Esophagus (tissue), 2 donors: ENCODE data around the gene PDZD2. TPM values are rescaled to one million over a fixed set of nuclear protein-coding genes. Genes with fewer than 3 reads are reported as not detected.
A peak's percentile ranks its signal among the peaks of the same experiment; 100 is the strongest.
"Not testable (repeated sequence)": the region's sequence is repeated elsewhere in the genome, so short reads cannot be mapped to it uniquely, and the experiment has no call there.

Experiments
- H3K27ac ChIP-seq, 2 donors: one replicate each; pipeline ENCODE4 v1.5.1; 2013; ENCODE audit warnings: low read depth in 2 of 2, mild to moderate bottlenecking in 2 of 2, inconsistent platforms in 1 of 2, low read length in 1 of 2, moderate library complexity in 1 of 2
- H3K27me3 ChIP-seq, 2 donors: one replicate each; pipeline ENCODE4 v1.6.1; 2013; ENCODE audit warnings: low read length in 2 of 2, control low read depth in 1 of 2, mild to moderate bottlenecking in 1 of 2; ENCODE audit not compliant: insufficient read depth in 2 of 2, control insufficient read depth in 1 of 2
- H3K36me3 ChIP-seq, 2 donors: one replicate each; pipeline ENCODE4 v1.6.1; 2013; ENCODE audit warnings: low read length in 1 of 2; ENCODE audit not compliant: control insufficient read depth in 2 of 2, insufficient read depth in 2 of 2
- H3K4me1 ChIP-seq, 2 donors: one replicate each; pipeline ENCODE4 v1.6.1; 2013; ENCODE audit warnings: low read length in 1 of 2; ENCODE audit not compliant: control insufficient read depth in 2 of 2, insufficient read depth in 2 of 2
- H3K4me3 ChIP-seq, 2 donors: one replicate each; pipeline ENCODE4 v1.5.1; 2013; ENCODE audit warnings: low read length in 2 of 2, mild to moderate bottlenecking in 2 of 2, low read depth in 1 of 2, moderate library complexity in 1 of 2
- H3K9me3 ChIP-seq, 2 donors: one replicate each; pipeline ENCODE4 v1.6.1; 2013; ENCODE audit warnings: mild to moderate bottlenecking in 2 of 2, low read depth in 1 of 2, low read length in 1 of 2, moderate library complexity in 1 of 2; ENCODE audit not compliant: control insufficient read depth in 2 of 2, insufficient read depth in 1 of 2
- WGBS, 2 donors: extraction: QIAGEN DNeasy Blood & Tissue Kit; methylation state at CpG; one replicate each; pipeline ENCODE4 v1.1.7; 2013; 5-methylcytosine and 5-hydroxymethylcytosine counted together
- polyA plus RNA-seq, 2 donors: library from polyadenylated mRNA; stranded (reverse); fragments of 200-250 nt; gene quantifications; one replicate each; pipeline ENCODE4 v1.2.3, GENCODE V29; 2013
- donor health status: healthy with polysubstance abuse.
- donor health status: Bipolar disorder and iron deficiency.

Gene PDZD2
- polyA plus RNA-seq, 2 donors: 6.6 to 15.3 TPM

- WGBS, 2 donors: 91 to 93% methylated on average over 10 to 11 of the region's 11 CpGs
- Histone ChIP-seq H3K27ac (no peak overlapping the region), H3K4me1 (no peaks in the 10 kb centered on the region)
These were observed 362.4 kb downstream of the PDZD2 start for GRCh38 chr5:32001284-32001683.

DNA sequence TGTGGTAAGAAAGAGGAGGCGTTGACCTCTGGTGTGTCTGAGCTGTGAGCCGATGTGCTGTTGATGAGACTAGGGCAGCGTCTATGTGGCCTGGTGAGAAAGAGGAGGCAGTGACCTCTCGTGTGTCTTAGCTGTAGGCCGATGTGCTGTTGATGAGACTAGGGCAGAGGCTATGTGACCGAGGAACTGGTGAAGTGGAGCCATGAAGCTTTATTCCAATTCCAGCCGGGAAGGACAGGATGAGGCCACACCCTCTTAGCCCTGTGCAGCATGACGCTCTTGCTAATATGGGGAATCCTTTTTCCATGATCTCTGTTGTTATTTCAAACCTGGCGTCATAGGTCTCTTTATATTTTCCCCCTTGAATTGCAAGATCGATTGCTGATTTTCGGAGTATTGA, 362.8 kb downstream of the PDZD2 start:
- no peaks in the 10 kb centered on the region for H3K27me3 ChIP-seq
- no peak overlapping the region for H3K4me3 ChIP-seq
- 84 to 85% methylated on average over 11 of the region's 11 CpGs for WGBS, 2 donors
- peaks cover 0 to 2% of the 10 kb centered on the region in 2 donors for H3K36me3 ChIP-seq
- H3K4me1 ChIP-seq: no peaks in the 10 kb centered on the region
- no peak overlapping the region for H3K27ac ChIP-seq
- no peaks in the 10 kb centered on the region for H3K9me3 ChIP-seq

More at GRCh38 chr5:32001284-32001683, 362.4 kb downstream of the PDZD2 start:
- Histone ChIP-seq H3K4me3 (no peak overlapping the region), H3K36me3 (peaks cover 0 to 2% of the 10 kb centered on the region in 2 donors), H3K27me3 (no peaks in the 10 kb centered on the region), H3K9me3 (no peaks in the 10 kb centered on the region)

GRCh38 chr5:32002755-32003154, 363.8 kb downstream of the PDZD2 start:
- peaks cover 0 to 2% of the 10 kb centered on the region in 2 donors for H3K36me3 ChIP-seq
- no peaks in the 10 kb centered on the region for H3K27me3 ChIP-seq
- H3K4me3 ChIP-seq: no peak overlapping the region
- 44 to 63% methylated on average over 2 to 3 of the region's 3 CpGs for WGBS, 2 donors
- no peaks in the 10 kb centered on the region for H3K4me1 ChIP-seq
- H3K27ac ChIP-seq: no peak overlapping the region
- H3K9me3 ChIP-seq: no peaks in the 10 kb centered on the region

DNA sequence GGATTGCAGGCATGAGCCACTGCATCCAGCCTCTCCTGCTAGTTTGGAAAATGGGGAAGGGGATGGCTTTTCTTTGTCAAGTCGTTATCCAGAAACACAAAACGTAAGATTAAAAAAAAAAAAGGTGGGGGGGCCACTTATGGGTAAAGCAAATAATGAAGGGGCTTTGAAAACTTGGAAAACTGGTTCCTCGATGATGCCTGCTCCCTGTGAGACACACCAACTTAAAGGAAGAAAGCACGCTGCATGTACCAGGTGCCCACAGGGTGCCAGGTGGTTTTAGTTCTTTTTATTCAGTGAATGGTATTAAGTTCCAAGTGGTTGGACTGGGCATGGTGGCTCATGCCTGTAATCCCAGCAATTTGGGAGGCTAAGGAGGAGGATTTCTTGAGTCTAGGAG, 365.1 kb downstream of the PDZD2 start:
- H3K27me3 ChIP-seq: no peaks in the 10 kb centered on the region
- WGBS, 2 donors: 43 to 62% methylated on average over 4 of the region's 4 CpGs
- H3K4me1 ChIP-seq: no peaks in the 10 kb centered on the region
- no peaks in the 10 kb centered on the region for H3K9me3 ChIP-seq
- H3K4me3 ChIP-seq: no peak overlapping the region
- H3K27ac ChIP-seq: no peak overlapping the region
- peaks cover 0 to 2% of the 10 kb centered on the region in 2 donors for H3K36me3 ChIP-seq

- no peak overlapping the region for H3K27ac ChIP-seq
- peaks cover 0 to 2% of the 10 kb centered on the region in 2 donors for H3K36me3 ChIP-seq
- no peaks in the 10 kb centered on the region for H3K27me3 ChIP-seq
- H3K9me3 ChIP-seq: no peaks in the 10 kb centered on the region
- H3K4me3 ChIP-seq: no peak overlapping the region
- whole genome bisulfite sequencing, 2 donors: 78 to 85% methylated on average over 3 of the region's 3 CpGs
- no peaks in the 10 kb centered on the region for H3K4me1 ChIP-seq
These were observed 365.5 kb downstream of the PDZD2 start for GRCh38 chr5:32004404-32004803.

- 91 to 95% methylated on average over 9 of the region's 9 CpGs for WGBS, 2 donors
- no peak overlapping the region for H3K27ac ChIP-seq
- peaks cover 0 to 3% of the 10 kb centered on the region in 2 donors for H3K36me3 ChIP-seq
- no peaks in the 10 kb centered on the region for H3K27me3 ChIP-seq
- no peaks in the 10 kb centered on the region for H3K4me1 ChIP-seq
- H3K9me3 ChIP-seq: no peaks in the 10 kb centered on the region
- H3K4me3 ChIP-seq: no peak overlapping the region
These were observed 369.8 kb downstream of the PDZD2 start for GRCh38 chr5:32008746-32009145.

DNA sequence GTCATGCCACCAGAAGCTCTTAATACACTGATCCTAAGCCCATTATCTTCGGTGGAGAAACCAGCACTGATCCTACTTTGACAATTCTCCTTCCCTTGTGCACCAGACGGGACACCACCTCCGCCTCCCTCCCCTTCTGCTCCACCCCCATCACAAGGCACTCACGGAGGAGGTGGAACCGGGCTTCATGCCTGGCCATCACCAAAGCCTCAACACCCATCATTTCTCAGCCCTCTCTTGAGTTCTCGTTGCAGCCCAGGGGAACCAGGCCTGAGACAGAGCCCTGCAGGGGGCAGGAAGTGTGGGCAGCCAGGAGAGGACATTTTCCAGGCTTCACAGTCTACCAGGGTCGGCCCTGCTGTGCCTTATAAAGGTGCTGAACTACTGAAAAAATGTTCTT, 374.7 kb downstream of the PDZD2 start:
- Histone ChIP-seq H3K4me1 (peaks cover 3 to 9% of the 10 kb centered on the region in 2 donors), H3K9me3 (no peaks in the 10 kb centered on the region), H3K27me3 (no peaks in the 10 kb centered on the region), H3K36me3 (peaks cover 0 to 3% of the 10 kb centered on the region in 2 donors), H3K27ac (no peak overlapping the region), H3K4me3 (no peak overlapping the region)
- WGBS, 2 donors: 66 to 68% methylated on average over 7 of the region's 7 CpGs

- Histone ChIP-seq H3K9me3 (no peaks in the 10 kb centered on the region), H3K36me3 (peaks cover 0 to 3% of the 10 kb centered on the region in 2 donors), H3K27ac (no peak overlapping the region), H3K27me3 (no peaks in the 10 kb centered on the region), H3K4me1 (peaks cover 3 to 9% of the 10 kb centered on the region in 2 donors), H3K4me3 (no peak overlapping the region)
- 82 to 87% methylated on average over 10 of the region's 10 CpGs for WGBS, 2 donors
These were observed 375.3 kb downstream of the PDZD2 start for GRCh38 chr5:32014096-32014745.

DNA sequence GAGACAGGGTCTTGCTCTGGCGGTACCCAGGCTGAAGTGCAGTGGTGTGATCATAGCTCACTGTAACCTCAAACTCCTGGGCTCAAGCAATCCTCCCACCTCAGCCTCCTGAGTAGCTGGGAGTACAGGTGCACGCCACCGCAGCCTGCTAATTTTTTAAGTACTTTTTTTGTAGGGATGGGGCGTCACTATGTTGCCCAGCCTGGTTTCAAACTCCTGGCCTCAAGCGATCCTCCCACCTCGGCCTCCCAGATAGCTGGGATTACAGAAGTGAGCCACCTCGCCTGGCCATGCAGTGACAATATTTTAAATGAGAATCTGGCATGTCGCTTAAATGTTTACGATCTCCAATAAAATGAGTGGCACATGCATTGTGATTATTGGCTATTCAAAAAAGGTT, 376.3 kb downstream of the PDZD2 start:
- H3K4me1 ChIP-seq, H3K9me3 ChIP-seq, H3K27me3 ChIP-seq, H3K27ac ChIP-seq, H3K36me3 ChIP-seq, H3K4me3 ChIP-seq: not testable (repeated sequence)
- WGBS, 2 donors: 96 to 98% methylated on average over 9 of the region's 9 CpGs

GRCh38 chr5:32017692-32018367, 378.9 kb downstream of the PDZD2 start:
- Histone ChIP-seq H3K27me3 (no peaks in the 10 kb centered on the region), H3K4me3 (no peak overlapping the region), H3K36me3 (no peaks in the 10 kb centered on the region), H3K4me1 (peaks cover 3 to 9% of the 10 kb centered on the region in 2 donors), H3K27ac (peak overlapping the region; percentile 59 to 71), H3K9me3 (no peaks in the 10 kb centered on the region)
- WGBS, 2 donors: 42 to 55% methylated on average over 8 of the region's 8 CpGs
